H7 (cell line): ENCODE measurements around the gene MAST4. TPM values are rescaled to one million over a fixed set of nuclear protein-coding genes. Genes with fewer than 3 reads are reported as not detected.
"Not testable (repeated sequence)": the region's sequence is repeated elsewhere in the genome, so short reads cannot be mapped to it uniquely, and the experiment has no call there.

ENCODE experiments used
- DNase-seq: peaks from one replicate; pipeline ENCODE4 v3.0.0; 2012
- H3K27me3 ChIP-seq: 2 replicates; pipeline ENCODE4 v1.6.0; 2011; ENCODE audit warnings: mild to moderate bottlenecking, low read length; ENCODE audit not compliant: control insufficient read depth, insufficient read depth
- H3K36me3 ChIP-seq: replicated peaks from 2 replicates; pipeline ENCODE4 v1.5.1; 2011; ENCODE audit warnings: low read length; ENCODE audit not compliant: control insufficient read depth, insufficient read depth
- H3K4me3 ChIP-seq: 2 replicates; pipeline ENCODE4 v1.5.1; 2011; ENCODE audit warnings: low read depth, mild to moderate bottlenecking, control low read depth, low read length, moderate library complexity; ENCODE audit not compliant: insufficient read depth
- total RNA-seq: library from RNA; depleted of rRNA; stranded (reverse); fragments of >200 nt; shearing (Covaris generic); gene quantifications from 2 replicates; pipeline ENCODE4 v1.2.3, GENCODE V29; 2014

MAST4 gene
- total RNA-seq, 1 experiment from 2014 or later, result 1.6 TPM

- no peaks in the 10 kb centered on the region for H3K36me3 ChIP-seq
- DNase-seq, result no peak
- no peak overlapping the region for H3K4me3 ChIP-seq
- no peaks in the 10 kb centered on the region for H3K27me3 ChIP-seq
Observed at GRCh38 chr5:67160272-67160671, 564.1 kb downstream of the MAST4 start.

GRCh38 chr5:67160985-67161384 lies 564.8 kb downstream of the MAST4 start:
- Histone ChIP-seq H3K4me3 (no peak overlapping the region), H3K36me3 (no peaks in the 10 kb centered on the region), H3K27me3 (no peaks in the 10 kb centered on the region)
- DNase-seq, result peak; percentile 26

GRCh38 chr5:67161767-67162166 lies 565.6 kb downstream of the MAST4 start:
- DNase-seq, result no peak
- no peaks in the 10 kb centered on the region for H3K36me3 ChIP-seq
- H3K4me3 ChIP-seq, result no peak overlapping the region
- no peaks in the 10 kb centered on the region for H3K27me3 ChIP-seq

GRCh38 chr5:67163231-67163756 lies 567.1 kb downstream of the MAST4 start:
- H3K27me3 ChIP-seq, result no peaks in the 10 kb centered on the region
- H3K36me3 ChIP-seq, result no peaks in the 10 kb centered on the region
- DNase-seq, result peak; percentile 49
- no peak overlapping the region for H3K4me3 ChIP-seq

- no peaks in the 10 kb centered on the region for H3K27me3 ChIP-seq
- no peaks in the 10 kb centered on the region for H3K36me3 ChIP-seq
- no peak overlapping the region for H3K4me3 ChIP-seq
- DNase-seq, result peak; percentile 28
Observed at GRCh38 chr5:67163863-67164595, 567.8 kb downstream of the MAST4 start.

GRCh38 chr5:67164856-67165525 lies 568.8 kb downstream of the MAST4 start:
- H3K27me3 ChIP-seq, result no peaks in the 10 kb centered on the region
- DNase-seq, result peak; percentile 20
- H3K36me3 ChIP-seq, result no peaks in the 10 kb centered on the region
- H3K4me3 ChIP-seq, result no peak overlapping the region

GRCh38 chr5:67165526-67166459 lies 569.6 kb downstream of the MAST4 start:
- DNase-seq, result peak; percentile 87
- no peaks in the 10 kb centered on the region for H3K27me3 ChIP-seq
- H3K4me3 ChIP-seq, result peak overlapping the region; percentile 22; the same call in 1 of the 2 replicates
- H3K36me3 ChIP-seq, result no peaks in the 10 kb centered on the region

- peak; percentile 70 for DNase-seq
- peak overlapping the region; percentile 22; the same call in 1 of the 2 replicates for H3K4me3 ChIP-seq
Observed at GRCh38 chr5:67166460-67167285, 570.5 kb downstream of the MAST4 start.

GRCh38 chr5:67168069-67168468 lies 571.9 kb downstream of the MAST4 start:
- Histone ChIP-seq H3K4me3 (no peak overlapping the region), H3K36me3 (no peaks in the 10 kb centered on the region), H3K27me3 (no peaks in the 10 kb centered on the region)
- no peak for DNase-seq

More at GRCh38 chr5:67166460-67167285, 570.5 kb downstream of the MAST4 start:
- Histone ChIP-seq H3K27me3 (no peaks in the 10 kb centered on the region), H3K36me3 (no peaks in the 10 kb centered on the region)

- Histone ChIP-seq H3K36me3 (no peaks in the 10 kb centered on the region), H3K4me3 (no peak overlapping the region), H3K27me3 (no peaks in the 10 kb centered on the region)
- no peak for DNase-seq
Observed at GRCh38 chr5:67170767-67171166, 574.6 kb downstream of the MAST4 start.

- not testable (repeated sequence) for H3K27me3 ChIP-seq, H3K4me3 ChIP-seq, H3K36me3 ChIP-seq, DNase-seq
Observed at GRCh38 chr5:67173351-67173750, 577.2 kb downstream of the MAST4 start.

- H3K27me3 ChIP-seq, result no peaks in the 10 kb centered on the region
- no peak for DNase-seq
- no peak overlapping the region for H3K4me3 ChIP-seq
- H3K36me3 ChIP-seq, result no peaks in the 10 kb centered on the region
Observed at GRCh38 chr5:67173959-67174358, 577.8 kb downstream of the MAST4 start.

- H3K36me3 ChIP-seq, result no peaks in the 10 kb centered on the region
- no peak overlapping the region for H3K4me3 ChIP-seq
- no peaks in the 10 kb centered on the region for H3K27me3 ChIP-seq
- no peak for DNase-seq
Observed at GRCh38 chr5:67176936-67177335, 580.7 kb downstream of the MAST4 start.

GRCh38 chr5:67178085-67178484 lies 581.9 kb downstream of the MAST4 start:
- no peak for DNase-seq
- Histone ChIP-seq H3K27me3 (no peaks in the 10 kb centered on the region), H3K4me3 (no peak overlapping the region), H3K36me3 (no peaks in the 10 kb centered on the region)
